WTC11 (cell line): ENCODE results near the gene SPNS3. TPM values are rescaled to one million over a fixed set of nuclear protein-coding genes. Genes with fewer than 3 reads are reported as not detected.

Source experiments
- ATAC-seq: fragments of 200-7000 bp; cut with Tn5 transposase; 2 replicates; pipeline ENCODE4 v1.10.0; 2021; ENCODE audit warnings: mild to moderate bottlenecking, moderate library complexity
- CTCF ChIA-PET: fragments of 300-600 bp; sonication (Branson Sonifier 250); formaldehyde crosslinking; loops from one replicate; lab custom pipeline; 2021; ENCODE audit warnings: antibody characterized with exemption; lab: Charles Lee
- POLR2A ChIA-PET: fragments of 350-600 bp; sonication (Branson Sonifier 250); formaldehyde crosslinking; loops from one replicate; lab custom pipeline; 2021; ENCODE audit warnings: antibody characterized with exemption; lab: Charles Lee
- DNase-seq: peaks from one replicate; pipeline ENCODE4 v3.0.0; 2021; ENCODE audit warnings: low spot score
- H3K27ac Mint-ChIP-seq: 2 replicates; pipeline ENCODE4 v1.8.0; 2021; ENCODE audit warnings: mixed read lengths
- H3K27me3 Mint-ChIP-seq: 2 replicates; pipeline ENCODE4 v1.8.0; 2021; ENCODE audit warnings: low read depth, mild to moderate bottlenecking, moderate library complexity, mixed read lengths
- H3K36me3 Mint-ChIP-seq: 2 replicates; pipeline ENCODE4 v1.8.0; 2021; ENCODE audit warnings: mixed read lengths
- H3K4me1 Mint-ChIP-seq: 2 replicates; pipeline ENCODE4 v1.8.0; 2022; ENCODE audit warnings: mixed read lengths
- H3K4me3 Mint-ChIP-seq: 2 replicates; pipeline ENCODE4 v1.8.0; 2021; ENCODE audit warnings: mild to moderate bottlenecking, moderate library complexity, mixed read lengths
- H3K9me3 Mint-ChIP-seq: 2 replicates; pipeline ENCODE4 v1.8.0; 2021; ENCODE audit warnings: mixed read lengths
- CBFB ChIP-seq: sonication (generic); formaldehyde crosslinking; IDR thresholded peaks from 2 replicates; pipeline ENCODE4 v1.8.1; 2022; ENCODE audit warnings: mild to moderate bottlenecking, low read depth, missing genetic modification reagents
- CREM ChIP-seq: sonication (generic); formaldehyde crosslinking; IDR thresholded peaks from 2 replicates; pipeline ENCODE4 v1.8.1; 2022; ENCODE audit warnings: mild to moderate bottlenecking, missing genetic modification reagents, moderate library complexity
- FOXK1 ChIP-seq: sonication (generic); formaldehyde crosslinking; IDR thresholded peaks from 2 replicates; pipeline ENCODE4 v1.8.0; 2022; ENCODE audit warnings: mild to moderate bottlenecking, moderate library complexity, missing genetic modification reagents
- GABPB1 ChIP-seq: sonication (generic); formaldehyde crosslinking; IDR thresholded peaks from 2 replicates; pipeline ENCODE4 v1.8.1; 2023; ENCODE audit warnings: mild to moderate bottlenecking, missing genetic modification reagents
- NR1H2 ChIP-seq: sonication (generic); formaldehyde crosslinking; IDR thresholded peaks from 2 replicates; pipeline ENCODE4 v1.9.0; 2021; ENCODE audit warnings: mild to moderate bottlenecking, moderate library complexity, missing genetic modification reagents
- SOX15 ChIP-seq: fragments of 250-450 bp; sonication (Bioruptor Pico); IDR thresholded peaks from 2 replicates; pipeline ENCODE4 v1.9.0; 2021; ENCODE audit warnings: mild to moderate bottlenecking
- ZNF219 ChIP-seq: sonication (generic); formaldehyde crosslinking; IDR thresholded peaks from 2 replicates; pipeline ENCODE4 v1.8.0; 2023; ENCODE audit warnings: missing genetic modification reagents, mild to moderate bottlenecking, borderline replicate concordance
- ZNF396 ChIP-seq: fragments of 250-450 bp; sonication (Bioruptor Pico); IDR thresholded peaks from 2 replicates; pipeline ENCODE4 v1.8.0; 2021; ENCODE audit warnings: mild to moderate bottlenecking, moderate library complexity, borderline replicate concordance
- total RNA-seq: library from RNA; stranded (reverse); gene quantifications from 3 replicates; pipeline ENCODE4 v1.2.3, GENCODE V29; 2021
- TF ChIP-seq, protein P1 (sequence below): sonication (generic); formaldehyde crosslinking; IDR thresholded peaks from 2 replicates; pipeline ENCODE4 v1.8.0; 2023; ENCODE audit warnings: missing genetic modification reagents
- TF ChIP-seq, protein P2 (sequence below): fragments of 250-450 bp; sonication (Bioruptor Pico); IDR thresholded peaks from 2 replicates; pipeline ENCODE4 v1.9.0; 2021; ENCODE audit warnings: mild to moderate bottlenecking, borderline replicate concordance
- TF ChIP-seq, protein P3 (sequence below): sonication (generic); formaldehyde crosslinking; conservative IDR thresholded peaks from 2 replicates; pipeline ENCODE4 v1.8.1; 2022; ENCODE audit warnings: mild to moderate bottlenecking, missing genetic modification reagents
- TF ChIP-seq, protein P4 (sequence below): fragments of 250-450 bp; sonication (Bioruptor Pico); IDR thresholded peaks from 2 replicates; pipeline ENCODE4 v2.1.2; 2022; ENCODE audit warnings: mild to moderate bottlenecking, moderate library complexity
- TF ChIP-seq, protein P5 (sequence below): sonication (generic); formaldehyde crosslinking; IDR thresholded peaks from 2 replicates; pipeline ENCODE4 v1.8.1; 2022; ENCODE audit warnings: missing genetic modification reagents, borderline replicate concordance
- TF ChIP-seq, protein P6 (sequence below): fragments of 200-600 bp; IDR thresholded peaks from 2 replicates; pipeline ENCODE4 v1.8.0; 2022; ENCODE audit warnings: antibody characterized with exemption
- TF ChIP-seq, protein P7 (sequence below): sonication (generic); formaldehyde crosslinking; IDR thresholded peaks from 2 replicates; pipeline ENCODE4 v1.8.0; 2022; ENCODE audit warnings: mild to moderate bottlenecking, missing genetic modification reagents
- TF ChIP-seq, protein P8 (sequence below): fragments of 250-450 bp; sonication (Bioruptor Pico); IDR thresholded peaks from 2 replicates; pipeline ENCODE4 v1.9.0; 2021; ENCODE audit warnings: mild to moderate bottlenecking

The SPNS3 gene
- total RNA-seq, 1 experiment from 2014 or later = not detected

DNA sequence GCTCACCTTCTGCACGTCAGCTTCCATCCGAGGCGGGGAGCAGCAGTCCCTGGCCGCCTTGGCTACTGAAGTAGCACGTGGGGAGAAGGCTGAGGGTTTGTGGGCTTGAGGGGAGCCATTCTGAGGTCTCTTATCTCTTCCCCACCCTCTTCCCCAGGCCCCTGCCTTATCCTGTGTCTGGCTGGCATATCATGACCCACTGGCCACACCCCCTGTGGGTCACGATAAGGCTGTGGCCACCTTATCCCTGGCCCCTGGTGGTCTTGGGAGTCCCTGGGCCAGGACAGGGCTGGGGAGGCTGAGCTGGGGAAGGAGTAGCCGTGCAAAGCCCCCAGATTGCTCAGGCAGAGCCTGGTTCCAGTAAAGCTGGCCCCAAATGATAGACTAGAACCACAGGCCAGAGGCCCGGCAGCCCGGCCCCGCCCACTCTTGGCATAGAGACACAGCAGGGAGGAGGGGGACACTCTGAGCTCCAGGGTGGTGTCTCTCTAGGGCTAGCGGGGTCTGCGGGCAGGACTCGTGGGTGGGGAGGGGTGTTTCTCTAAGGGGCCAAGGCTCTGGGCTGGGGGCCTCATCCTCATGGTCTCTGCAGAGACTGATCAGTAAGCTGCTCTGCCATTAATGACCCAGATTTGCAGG is 72.6 kb downstream of the SPNS3 start:
- ChIA-PET POLR2A (no interaction called here), CTCF (interaction anchor here (2.4 kb wide), 1 partner anchor 85 kb away, joined by 11 read pairs; no protein-coding TSS in a partner anchor)
- no peak for ATAC-seq
- Mint-ChIP-seq H3K4me3 (no peak overlapping the region), H3K27me3 (peaks cover 37% of the 10 kb centered on the region), H3K36me3 (no peaks in the 10 kb centered on the region), H3K27ac (no peak overlapping the region), H3K4me1 (peaks cover 5% of the 10 kb centered on the region), H3K9me3 (no peaks in the 10 kb centered on the region)
- TF ChIP-seq, protein P1, sequence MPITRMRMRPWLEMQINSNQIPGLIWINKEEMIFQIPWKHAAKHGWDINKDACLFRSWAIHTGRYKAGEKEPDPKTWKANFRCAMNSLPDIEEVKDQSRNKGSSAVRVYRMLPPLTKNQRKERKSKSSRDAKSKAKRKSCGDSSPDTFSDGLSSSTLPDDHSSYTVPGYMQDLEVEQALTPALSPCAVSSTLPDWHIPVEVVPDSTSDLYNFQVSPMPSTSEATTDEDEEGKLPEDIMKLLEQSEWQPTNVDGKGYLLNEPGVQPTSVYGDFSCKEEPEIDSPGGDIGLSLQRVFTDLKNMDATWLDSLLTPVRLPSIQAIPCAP = no peak
- TF ChIP-seq NR1H2 (CRISPR knock-in tag) (no peak), ZNF219 (CRISPR knock-in tag) (no peak), CBFB (CRISPR knock-in tag) (no peak), CREM (CRISPR knock-in tag) (no peak)
- TF ChIP-seq, protein P2, sequence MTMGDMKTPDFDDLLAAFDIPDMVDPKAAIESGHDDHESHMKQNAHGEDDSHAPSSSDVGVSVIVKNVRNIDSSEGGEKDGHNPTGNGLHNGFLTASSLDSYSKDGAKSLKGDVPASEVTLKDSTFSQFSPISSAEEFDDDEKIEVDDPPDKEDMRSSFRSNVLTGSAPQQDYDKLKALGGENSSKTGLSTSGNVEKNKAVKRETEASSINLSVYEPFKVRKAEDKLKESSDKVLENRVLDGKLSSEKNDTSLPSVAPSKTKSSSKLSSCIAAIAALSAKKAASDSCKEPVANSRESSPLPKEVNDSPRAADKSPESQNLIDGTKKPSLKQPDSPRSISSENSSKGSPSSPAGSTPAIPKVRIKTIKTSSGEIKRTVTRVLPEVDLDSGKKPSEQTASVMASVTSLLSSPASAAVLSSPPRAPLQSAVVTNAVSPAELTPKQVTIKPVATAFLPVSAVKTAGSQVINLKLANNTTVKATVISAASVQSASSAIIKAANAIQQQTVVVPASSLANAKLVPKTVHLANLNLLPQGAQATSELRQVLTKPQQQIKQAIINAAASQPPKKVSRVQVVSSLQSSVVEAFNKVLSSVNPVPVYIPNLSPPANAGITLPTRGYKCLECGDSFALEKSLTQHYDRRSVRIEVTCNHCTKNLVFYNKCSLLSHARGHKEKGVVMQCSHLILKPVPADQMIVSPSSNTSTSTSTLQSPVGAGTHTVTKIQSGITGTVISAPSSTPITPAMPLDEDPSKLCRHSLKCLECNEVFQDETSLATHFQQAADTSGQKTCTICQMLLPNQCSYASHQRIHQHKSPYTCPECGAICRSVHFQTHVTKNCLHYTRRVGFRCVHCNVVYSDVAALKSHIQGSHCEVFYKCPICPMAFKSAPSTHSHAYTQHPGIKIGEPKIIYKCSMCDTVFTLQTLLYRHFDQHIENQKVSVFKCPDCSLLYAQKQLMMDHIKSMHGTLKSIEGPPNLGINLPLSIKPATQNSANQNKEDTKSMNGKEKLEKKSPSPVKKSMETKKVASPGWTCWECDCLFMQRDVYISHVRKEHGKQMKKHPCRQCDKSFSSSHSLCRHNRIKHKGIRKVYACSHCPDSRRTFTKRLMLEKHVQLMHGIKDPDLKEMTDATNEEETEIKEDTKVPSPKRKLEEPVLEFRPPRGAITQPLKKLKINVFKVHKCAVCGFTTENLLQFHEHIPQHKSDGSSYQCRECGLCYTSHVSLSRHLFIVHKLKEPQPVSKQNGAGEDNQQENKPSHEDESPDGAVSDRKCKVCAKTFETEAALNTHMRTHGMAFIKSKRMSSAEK (CRISPR knock-in tag) = no peak
- TF ChIP-seq, protein P3, sequence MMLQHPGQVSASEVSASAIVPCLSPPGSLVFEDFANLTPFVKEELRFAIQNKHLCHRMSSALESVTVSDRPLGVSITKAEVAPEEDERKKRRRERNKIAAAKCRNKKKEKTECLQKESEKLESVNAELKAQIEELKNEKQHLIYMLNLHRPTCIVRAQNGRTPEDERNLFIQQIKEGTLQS = no peak
- TF ChIP-seq, protein P4, sequence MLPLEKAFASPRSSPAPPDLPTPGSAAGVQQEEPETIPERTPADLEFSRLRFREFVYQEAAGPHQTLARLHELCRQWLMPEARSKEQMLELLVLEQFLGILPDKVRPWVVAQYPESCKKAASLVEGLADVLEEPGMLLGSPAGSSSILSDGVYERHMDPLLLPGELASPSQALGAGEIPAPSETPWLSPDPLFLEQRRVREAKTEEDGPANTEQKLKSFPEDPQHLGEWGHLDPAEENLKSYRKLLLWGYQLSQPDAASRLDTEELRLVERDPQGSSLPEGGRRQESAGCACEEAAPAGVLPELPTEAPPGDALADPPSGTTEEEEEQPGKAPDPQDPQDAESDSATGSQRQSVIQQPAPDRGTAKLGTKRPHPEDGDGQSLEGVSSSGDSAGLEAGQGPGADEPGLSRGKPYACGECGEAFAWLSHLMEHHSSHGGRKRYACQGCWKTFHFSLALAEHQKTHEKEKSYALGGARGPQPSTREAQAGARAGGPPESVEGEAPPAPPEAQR = no peak
- TF ChIP-seq, protein P5, sequence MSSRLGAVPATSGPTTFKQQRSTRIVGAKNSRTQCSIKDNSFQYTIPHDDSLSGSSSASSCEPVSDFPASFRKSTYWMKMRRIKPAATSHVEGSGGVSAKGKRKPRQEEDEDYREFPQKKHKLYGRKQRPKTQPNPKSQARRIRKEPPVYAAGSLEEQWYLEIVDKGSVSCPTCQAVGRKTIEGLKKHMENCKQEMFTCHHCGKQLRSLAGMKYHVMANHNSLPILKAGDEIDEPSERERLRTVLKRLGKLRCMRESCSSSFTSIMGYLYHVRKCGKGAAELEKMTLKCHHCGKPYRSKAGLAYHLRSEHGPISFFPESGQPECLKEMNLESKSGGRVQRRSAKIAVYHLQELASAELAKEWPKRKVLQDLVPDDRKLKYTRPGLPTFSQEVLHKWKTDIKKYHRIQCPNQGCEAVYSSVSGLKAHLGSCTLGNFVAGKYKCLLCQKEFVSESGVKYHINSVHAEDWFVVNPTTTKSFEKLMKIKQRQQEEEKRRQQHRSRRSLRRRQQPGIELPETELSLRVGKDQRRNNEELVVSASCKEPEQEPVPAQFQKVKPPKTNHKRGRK (CRISPR knock-in tag) = no peak
- TF ChIP-seq, protein P6, sequence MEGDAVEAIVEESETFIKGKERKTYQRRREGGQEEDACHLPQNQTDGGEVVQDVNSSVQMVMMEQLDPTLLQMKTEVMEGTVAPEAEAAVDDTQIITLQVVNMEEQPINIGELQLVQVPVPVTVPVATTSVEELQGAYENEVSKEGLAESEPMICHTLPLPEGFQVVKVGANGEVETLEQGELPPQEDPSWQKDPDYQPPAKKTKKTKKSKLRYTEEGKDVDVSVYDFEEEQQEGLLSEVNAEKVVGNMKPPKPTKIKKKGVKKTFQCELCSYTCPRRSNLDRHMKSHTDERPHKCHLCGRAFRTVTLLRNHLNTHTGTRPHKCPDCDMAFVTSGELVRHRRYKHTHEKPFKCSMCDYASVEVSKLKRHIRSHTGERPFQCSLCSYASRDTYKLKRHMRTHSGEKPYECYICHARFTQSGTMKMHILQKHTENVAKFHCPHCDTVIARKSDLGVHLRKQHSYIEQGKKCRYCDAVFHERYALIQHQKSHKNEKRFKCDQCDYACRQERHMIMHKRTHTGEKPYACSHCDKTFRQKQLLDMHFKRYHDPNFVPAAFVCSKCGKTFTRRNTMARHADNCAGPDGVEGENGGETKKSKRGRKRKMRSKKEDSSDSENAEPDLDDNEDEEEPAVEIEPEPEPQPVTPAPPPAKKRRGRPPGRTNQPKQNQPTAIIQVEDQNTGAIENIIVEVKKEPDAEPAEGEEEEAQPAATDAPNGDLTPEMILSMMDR = no peak
- TF ChIP-seq, protein P7, sequence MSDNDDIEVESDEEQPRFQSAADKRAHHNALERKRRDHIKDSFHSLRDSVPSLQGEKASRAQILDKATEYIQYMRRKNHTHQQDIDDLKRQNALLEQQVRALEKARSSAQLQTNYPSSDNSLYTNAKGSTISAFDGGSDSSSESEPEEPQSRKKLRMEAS (CRISPR knock-in tag) = no peak
- no peak for DNase-seq

DNA sequence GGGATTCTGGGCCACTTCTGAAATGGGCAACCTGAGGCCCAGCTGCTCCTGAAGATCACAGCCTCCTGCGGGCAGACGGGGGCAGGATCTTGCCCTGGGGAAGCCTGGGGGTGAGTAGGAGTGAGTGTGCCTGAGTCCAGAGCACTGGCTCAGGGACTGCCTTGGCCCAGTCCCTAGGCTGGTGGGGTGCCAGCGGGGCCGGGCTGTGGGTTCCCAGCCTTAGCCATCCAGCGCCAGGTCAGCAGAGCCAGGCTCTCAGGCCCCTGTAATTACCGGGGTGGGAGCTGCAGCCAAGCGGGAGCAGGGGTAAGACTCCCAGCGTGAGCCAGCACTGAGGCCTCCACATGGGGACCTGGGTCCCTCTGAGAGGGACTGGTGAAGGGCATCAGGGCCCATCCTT is 73.2 kb downstream of the SPNS3 start:
- no peaks in the 10 kb centered on the region for H3K36me3 Mint-ChIP-seq
- no peaks in the 10 kb centered on the region for H3K9me3 Mint-ChIP-seq
- ATAC-seq (no peak), DNase-seq (no peak)
- POLR2A ChIA-PET = no interaction called here
- TF ChIP-seq SOX15 (CRISPR knock-in tag) (no peak), GABPB1 (CRISPR knock-in tag) (no peak), ZNF396 (CRISPR knock-in tag) (no peak), FOXK1 (CRISPR knock-in tag) (no peak)
- TF ChIP-seq, protein P8, sequence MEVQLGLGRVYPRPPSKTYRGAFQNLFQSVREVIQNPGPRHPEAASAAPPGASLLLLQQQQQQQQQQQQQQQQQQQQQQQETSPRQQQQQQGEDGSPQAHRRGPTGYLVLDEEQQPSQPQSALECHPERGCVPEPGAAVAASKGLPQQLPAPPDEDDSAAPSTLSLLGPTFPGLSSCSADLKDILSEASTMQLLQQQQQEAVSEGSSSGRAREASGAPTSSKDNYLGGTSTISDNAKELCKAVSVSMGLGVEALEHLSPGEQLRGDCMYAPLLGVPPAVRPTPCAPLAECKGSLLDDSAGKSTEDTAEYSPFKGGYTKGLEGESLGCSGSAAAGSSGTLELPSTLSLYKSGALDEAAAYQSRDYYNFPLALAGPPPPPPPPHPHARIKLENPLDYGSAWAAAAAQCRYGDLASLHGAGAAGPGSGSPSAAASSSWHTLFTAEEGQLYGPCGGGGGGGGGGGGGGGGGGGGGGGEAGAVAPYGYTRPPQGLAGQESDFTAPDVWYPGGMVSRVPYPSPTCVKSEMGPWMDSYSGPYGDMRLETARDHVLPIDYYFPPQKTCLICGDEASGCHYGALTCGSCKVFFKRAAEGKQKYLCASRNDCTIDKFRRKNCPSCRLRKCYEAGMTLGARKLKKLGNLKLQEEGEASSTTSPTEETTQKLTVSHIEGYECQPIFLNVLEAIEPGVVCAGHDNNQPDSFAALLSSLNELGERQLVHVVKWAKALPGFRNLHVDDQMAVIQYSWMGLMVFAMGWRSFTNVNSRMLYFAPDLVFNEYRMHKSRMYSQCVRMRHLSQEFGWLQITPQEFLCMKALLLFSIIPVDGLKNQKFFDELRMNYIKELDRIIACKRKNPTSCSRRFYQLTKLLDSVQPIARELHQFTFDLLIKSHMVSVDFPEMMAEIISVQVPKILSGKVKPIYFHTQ = no peak
- peaks cover 33% of the 10 kb centered on the region for H3K27me3 Mint-ChIP-seq
- no peak overlapping the region for H3K4me3 Mint-ChIP-seq
- CTCF ChIA-PET = no interaction called here
- H3K27ac Mint-ChIP-seq = no peak overlapping the region
- H3K4me1 Mint-ChIP-seq = peaks cover 5% of the 10 kb centered on the region
